Stomach (tissue), 4 donors: Measurements from ENCODE around the gene MCRS1.

Experiments used
- POLR2A ChIP-seq, 4 donors: fragments of 450-650 bp; IDR thresholded peaks; one replicate each; pipeline ENCODE4 v1.6.1; 2016; ENCODE audit warnings: antibody characterized with exemption in 4 of 4, control low read depth in 2 of 4, mild to moderate bottlenecking in 1 of 4, moderate library complexity in 1 of 4
- TF ChIP-seq, protein P1 (sequence below), 7 experiments: fragments of 450-650 bp in 4 of 7; fragments of 200-600 bp in 3 of 7; sonication (generic) in 3 of 7; IDR thresholded peaks; one replicate each; pipeline ENCODE4 v1.5.1; 2016 to 2019; ENCODE audit warnings: antibody characterized with exemption in 7 of 7, control low read depth in 2 of 7, mild to moderate bottlenecking in 1 of 7

DNA sequence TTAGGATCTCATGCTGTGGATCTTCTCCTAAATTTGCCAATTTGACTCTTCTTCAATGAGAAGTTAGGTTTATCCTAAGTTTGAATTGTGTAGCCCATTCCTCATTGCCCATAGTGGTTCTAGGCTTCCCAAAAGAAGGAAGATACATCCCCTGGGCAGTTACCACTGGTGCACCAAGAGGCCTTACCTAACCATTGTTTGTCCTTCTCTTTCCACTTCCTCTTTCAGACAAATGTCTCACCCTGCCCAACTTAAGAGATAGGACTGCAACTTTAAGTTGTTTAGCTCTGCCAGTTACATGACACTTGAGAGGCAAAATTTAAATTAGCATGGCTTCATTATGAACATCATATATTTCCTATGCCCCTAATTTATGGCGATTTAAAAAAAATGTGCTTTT is 38.5 kb downstream of the MCRS1 start:
- TF ChIP-seq POLR2A (IDR thresholded peaks at IDR 0.05), result no peak
- TF ChIP-seq, protein P1, sequence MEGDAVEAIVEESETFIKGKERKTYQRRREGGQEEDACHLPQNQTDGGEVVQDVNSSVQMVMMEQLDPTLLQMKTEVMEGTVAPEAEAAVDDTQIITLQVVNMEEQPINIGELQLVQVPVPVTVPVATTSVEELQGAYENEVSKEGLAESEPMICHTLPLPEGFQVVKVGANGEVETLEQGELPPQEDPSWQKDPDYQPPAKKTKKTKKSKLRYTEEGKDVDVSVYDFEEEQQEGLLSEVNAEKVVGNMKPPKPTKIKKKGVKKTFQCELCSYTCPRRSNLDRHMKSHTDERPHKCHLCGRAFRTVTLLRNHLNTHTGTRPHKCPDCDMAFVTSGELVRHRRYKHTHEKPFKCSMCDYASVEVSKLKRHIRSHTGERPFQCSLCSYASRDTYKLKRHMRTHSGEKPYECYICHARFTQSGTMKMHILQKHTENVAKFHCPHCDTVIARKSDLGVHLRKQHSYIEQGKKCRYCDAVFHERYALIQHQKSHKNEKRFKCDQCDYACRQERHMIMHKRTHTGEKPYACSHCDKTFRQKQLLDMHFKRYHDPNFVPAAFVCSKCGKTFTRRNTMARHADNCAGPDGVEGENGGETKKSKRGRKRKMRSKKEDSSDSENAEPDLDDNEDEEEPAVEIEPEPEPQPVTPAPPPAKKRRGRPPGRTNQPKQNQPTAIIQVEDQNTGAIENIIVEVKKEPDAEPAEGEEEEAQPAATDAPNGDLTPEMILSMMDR (IDR thresholded peaks at IDR 0.05), result no peak
